Measurements from ENCODE around the gene EIF3K. TPM values are rescaled to one million over a fixed set of nuclear protein-coding genes. Genes with fewer than 3 reads are reported as not detected.
A peak's percentile ranks its signal among the peaks of the same experiment; 100 is the strongest.

The EIF3K gene
- total RNA-seq, 1 donor from 2014 or later, result 269 TPM

DNA sequence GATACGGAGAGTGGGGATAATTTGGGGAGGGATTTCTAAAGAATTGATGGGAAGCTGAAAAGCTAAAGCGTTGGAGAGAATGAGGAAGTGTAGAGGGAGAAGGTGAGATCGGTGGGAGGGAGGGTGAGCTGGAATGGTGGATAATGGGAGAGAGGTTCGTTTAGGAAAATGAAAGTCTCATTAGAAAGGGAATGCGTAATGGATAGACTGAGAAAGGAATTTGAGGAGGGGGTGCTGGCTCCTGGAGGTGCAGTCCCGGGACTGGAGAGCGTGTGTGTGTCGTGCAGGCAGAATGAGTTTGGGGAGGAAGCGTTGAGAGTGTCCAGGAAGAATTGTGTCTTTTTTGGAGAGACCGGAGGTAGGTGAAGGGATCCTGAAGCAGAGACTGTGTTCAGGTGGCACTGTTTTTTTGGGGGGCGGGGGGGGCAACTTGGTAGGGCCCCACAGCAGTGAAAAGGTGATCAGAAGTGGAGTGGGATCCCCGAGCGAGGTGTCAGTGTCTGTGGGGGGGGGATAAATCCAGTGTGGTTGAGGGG lies 29.8 kb downstream of the EIF3K start:
- DNase-seq (ENCODE audit: low read depth), result no peak

DNA sequence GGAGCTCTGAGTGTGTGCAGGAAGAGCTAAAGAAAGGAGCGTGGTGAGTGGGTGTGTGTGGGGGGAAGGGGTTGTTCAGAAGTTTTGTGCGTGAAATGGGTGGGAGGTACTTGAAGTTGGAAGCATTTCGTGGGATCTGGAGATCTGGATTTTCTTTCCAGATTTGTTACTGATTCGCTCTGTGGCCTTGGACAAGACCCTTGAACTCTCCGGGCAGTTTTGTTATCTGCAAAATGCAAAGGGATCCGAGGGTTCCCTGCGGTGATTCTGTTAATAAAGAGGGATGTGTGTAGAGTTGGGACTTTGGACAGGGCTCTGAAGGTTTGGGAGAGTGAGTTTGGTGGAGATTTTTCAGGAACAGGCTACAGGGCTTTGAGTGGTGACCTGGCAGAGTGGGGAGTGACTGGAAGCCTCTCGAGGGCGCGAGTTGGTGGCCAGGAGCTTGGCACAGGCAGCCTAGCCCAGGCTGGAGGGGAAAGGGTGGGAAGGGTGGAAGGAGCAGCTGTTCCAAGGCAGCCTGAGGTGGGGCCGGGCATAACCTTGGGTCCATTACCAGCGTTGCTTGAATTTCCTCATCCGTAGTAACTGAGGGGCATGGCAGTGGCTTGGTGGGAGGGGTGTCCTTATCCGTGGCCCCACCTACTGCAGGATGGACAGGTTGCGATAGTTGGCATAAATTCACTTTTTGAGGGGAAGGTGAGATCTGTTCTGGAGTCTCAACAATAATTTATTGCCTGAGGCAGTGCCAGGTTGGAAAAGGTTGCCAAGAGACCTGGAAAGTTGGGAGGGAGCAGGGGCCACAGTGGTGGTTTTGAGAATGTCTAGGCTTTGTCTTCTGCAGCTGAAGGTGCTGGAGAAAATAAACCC lies 30.6 kb downstream of the EIF3K start:
- DNase-seq (ENCODE audit: low read depth), result peak; percentile 89

DNA sequence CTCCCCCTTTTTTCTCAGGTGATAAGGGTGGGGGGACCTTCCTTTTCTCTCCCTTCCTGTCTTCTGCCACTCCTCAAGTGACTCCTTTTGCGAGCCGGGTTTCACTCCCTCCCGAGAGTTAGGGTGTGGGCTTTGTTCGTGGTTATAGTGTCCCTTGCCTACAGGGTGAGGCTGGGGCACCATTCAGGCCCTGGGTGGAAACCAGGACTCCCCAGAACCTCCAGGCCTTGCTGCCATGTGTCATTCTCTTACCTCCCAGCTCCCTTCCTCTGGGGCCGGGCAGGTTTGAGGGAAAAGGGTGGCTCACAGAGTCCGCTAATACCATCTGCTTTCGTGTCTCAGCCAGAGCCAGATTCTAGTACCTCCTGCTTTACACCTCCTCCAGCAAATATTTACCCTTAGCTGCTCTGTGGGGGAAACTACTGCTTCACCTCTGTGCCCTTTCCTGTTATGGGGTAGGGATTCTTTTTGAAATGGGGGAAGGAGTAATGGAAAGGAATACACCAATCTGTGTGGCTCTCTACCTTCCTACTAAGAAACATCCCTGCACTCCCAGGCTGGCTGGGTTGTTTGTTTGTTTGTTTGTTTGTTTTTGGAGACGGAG lies 31.3 kb downstream of the EIF3K start:
- peak; percentile 67 for DNase-seq (ENCODE audit: low read depth)

DNA sequence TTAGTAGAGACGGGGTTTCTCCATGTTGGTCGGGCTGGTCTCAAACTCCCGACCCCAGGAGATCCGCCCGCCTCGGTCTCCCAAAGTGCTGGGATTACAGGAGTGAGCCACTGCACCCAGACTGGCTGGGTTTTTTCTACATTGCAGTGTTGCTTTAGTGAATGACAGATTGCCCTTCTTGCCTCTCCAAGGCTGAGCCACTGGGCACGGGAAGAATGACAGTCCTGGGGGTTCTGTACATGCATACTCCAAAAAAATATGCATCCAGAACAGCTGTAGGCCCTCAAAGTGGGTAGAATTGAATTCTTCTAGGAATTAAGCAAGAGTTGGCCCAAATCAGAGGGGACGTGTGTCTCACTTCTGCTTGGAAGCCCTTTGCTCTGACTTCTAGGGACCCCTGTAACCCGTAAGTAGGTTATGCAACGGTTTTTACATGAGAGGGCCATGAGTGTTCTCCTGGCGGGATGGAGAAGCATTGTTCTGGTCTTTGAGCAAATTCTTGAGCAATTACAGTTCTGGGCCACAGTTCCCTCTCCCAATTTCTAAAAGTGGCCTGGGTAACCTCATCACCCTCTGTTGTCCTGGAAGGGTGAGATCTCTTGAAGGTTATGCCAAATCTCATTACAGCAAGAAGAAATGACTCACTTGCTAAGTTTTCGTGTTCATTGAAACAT lies 32.1 kb downstream of the EIF3K start:
- DNase-seq (ENCODE audit: low read depth), result peak; percentile 94

DNA sequence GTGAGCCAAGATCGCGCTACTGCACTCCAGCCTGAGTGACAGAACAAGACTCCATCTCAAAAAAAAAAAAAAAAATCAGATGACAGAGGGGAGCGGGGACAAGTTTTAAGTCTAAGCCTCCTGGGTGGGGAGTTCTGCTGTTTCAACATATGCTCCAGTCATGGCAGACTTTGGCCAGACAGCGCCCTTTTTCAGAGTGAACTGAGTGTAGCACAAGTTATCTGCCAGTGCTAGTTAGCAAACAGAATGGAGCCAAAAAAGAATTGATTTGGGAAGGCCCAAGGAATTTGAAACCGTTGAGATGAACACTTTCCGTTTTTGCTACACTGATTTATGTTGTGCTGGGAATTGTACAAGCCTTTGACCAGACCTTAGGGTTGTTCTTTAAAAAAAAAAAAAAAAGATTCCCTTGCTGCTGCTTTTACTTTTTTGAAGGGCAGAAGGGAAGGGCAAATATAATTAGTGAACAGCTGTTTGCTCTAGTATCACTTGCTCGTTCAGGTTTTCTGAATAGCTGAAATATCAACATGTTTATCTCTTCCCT lies 34.1 kb downstream of the EIF3K start:
- DNase-seq (ENCODE audit: low read depth), result peak; percentile 76

DNA sequence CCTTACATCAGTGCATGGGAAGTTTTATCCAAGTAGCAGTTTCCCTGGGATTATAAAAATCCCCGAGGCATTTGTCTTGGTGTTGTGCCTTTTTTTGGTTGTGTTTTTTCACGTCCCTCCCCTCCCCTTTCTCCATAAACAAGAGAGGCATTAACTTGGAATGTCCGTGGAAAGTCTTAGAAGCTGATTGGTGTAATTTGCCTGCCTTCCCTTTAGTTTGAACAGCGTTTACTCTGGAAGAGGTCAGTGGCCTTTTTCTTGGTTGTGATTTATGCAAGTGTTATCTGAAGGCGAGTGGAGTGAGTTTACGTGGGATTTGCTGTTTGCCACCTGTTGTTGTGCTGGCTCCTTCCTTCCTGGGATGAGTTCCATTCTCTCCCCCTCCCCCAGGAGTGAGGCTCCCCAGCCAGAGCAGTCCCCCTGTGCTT lies 35.7 kb downstream of the EIF3K start:
- peak; percentile 86 for DNase-seq (ENCODE audit: low read depth)

DNA sequence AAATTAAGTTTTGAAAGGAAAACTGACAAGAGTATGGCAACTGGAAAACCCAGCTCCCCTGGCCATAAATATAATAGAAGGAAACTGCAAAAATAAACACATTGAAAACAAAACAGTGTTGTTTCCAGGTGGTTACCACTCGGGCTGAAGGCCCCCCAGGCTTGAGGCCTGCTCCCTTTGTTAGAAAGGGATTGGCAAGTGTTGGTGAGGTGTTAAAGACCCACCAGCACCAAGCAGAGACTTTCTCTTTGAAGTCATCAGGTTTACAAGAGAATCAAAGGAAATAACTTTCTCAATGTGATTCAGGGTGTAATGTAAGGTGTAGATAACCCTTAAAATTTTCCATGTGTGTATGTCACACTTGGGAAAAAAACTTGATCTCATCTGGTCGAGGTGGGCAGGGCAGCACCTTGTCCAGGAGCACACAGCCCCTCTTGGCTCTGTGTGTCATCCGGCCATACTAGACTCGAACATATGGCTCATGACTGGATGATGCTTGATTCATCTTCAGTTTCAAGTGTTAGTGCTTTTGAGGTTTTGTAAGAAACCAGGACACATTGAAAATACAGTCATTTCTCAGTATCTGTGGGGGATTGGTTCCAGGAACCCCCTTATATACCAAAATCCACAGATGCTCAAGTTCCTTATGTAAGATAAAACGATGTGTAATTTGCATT lies 36.3 kb downstream of the EIF3K start:
- no peak for DNase-seq (ENCODE audit: low read depth)

DNA sequence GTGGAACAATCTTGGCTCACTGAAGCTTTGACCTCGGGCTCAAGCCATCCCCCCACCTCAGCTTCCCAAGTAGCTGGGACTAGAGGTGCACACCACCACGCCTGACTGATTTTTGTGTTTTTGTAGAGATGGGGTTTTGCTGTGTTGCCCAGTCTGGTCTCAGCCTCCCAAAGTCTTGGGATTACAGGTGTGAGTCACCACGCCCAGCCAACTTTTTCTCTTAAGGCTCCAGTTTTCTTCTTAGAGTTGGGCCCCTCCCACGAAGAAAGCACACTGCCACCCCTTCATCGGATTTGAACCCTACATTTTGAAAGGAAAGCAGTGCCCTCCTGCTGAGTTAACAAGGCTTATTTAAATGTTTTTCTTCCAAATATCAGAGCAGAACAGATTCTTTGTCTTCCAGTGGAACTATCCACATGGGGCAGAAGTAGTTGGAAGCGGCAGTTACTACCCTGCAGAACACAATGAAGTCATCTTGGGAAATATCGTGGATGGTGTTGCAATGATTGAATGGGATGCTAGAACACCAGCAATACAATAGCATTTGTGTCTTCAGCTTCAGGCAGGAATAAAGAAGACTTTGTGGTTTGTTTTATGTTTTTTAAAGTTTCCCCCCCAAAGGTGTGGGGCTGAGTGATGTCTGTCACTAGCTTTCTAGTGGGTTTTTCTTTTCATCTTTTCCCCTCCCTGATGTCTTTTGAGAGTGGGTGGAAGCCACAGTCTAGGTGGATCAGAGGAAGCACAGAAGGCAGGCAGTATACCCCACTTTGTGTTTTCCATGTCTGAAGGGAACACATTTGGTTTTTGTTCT lies 37.4 kb downstream of the EIF3K start:
- DNase-seq (ENCODE audit: low read depth), result no peak

DNA sequence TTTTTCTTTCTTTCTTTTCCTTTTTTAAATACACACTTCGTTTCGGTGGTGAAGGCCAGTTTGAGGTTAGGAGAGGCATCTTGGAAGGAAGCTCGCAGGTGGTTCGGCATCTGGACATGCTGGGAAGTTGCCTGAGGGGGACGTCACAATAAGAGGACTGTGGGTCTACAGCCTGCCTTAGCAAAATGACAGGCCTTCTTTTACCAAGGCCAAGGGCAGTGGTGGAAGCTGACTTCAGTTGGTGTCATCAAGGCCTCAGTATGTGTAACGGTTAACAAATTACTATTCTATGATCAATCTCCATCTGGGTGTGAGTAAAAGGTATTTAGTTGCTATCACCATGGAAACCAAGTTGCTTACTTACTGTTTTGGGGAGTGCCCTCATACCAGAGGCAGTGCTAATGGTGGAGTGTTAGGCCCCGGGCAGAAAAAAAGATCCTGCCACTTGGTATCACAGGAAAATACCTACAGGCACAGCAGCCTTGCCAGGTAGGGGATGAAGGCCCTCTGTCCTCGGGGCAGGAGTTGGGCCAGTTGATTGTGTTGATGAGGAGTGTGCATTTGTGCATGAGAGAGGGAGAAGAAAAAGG lies 38.7 kb downstream of the EIF3K start:
- DNase-seq (ENCODE audit: low read depth), result peak; percentile 69

DNA sequence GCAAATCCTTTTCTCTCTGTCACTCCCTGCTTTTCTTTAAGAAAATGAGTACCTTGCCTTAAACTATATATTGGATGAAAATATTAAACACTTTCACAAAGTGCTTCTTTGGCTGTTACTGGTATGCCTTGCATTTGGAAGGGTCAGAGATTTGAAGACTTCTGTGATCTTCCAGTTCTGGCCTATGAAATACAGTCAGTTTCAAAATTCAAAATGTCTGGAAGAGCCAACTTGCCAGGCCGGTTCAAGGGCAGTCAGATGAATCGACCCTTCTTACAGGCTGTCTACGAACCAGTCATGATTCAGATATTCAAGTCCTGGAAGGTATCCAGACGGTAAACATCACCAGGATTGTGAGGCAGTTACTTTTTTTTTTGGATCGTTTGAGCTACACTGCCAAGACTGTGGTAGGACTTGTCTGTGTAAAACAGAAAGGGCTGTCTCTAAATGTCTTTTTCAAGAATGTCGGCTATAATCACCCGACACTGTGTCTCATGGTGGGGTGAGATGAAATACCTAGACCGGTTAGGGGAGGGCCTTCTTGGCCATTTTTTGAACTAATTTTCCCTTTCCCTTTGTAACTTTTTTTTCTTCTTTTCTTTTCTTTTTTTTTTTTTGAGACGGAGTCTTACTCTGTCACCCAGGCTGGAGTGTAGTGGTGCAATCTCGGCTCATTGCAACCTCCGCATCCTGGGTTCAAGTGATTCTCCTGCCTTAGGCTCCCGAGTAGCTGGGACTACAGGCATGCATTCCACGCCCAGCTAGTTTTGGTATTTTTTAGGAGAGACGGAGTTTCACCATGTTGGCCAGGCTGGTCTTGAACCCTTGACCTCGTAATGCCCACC lies 39.7 kb downstream of the EIF3K start:
- DNase-seq (ENCODE audit: low read depth), result peak; percentile 97

DNA sequence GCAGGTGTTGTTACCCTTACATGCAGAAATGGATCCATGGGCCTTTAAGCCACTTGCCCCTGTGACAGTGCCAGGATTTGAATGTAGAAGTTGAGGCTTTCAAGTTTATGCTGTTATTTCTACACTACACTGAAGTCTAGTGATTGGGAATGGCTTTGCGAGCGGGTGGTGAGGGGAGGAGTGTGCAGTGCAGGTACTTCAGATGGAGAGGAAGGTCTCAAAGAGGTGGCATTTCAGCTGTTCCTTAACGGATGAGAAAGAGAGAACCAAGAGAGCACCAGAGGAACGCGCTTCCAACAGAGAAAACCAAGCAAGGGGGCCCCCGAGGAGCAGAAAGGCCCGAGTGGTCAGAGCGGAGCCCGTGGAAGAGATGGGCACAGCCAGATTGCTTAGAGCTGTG lies 41.7 kb downstream of the EIF3K start:
- no peak for DNase-seq (ENCODE audit: low read depth)

DNA sequence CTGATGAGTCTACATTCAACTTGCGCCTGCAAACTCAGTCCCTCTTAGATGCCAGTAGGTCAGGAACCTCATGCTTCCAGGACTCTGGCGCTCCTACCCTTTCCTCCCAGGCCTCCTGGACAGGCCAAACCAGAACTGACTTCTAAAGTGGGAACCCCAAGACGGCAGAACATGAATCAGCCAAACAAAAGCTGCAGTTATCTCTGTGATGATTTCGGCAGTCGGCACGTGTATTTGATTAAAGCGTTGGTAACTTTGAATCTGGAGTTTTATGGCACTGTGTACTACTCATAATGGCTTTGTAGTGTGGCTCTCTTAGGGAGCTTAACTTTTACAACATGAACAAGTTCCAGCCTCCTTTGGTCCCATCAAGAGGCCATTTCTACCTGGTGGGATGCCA lies 42.1 kb downstream of the EIF3K start:
- no peak for DNase-seq (ENCODE audit: low read depth)

DNA sequence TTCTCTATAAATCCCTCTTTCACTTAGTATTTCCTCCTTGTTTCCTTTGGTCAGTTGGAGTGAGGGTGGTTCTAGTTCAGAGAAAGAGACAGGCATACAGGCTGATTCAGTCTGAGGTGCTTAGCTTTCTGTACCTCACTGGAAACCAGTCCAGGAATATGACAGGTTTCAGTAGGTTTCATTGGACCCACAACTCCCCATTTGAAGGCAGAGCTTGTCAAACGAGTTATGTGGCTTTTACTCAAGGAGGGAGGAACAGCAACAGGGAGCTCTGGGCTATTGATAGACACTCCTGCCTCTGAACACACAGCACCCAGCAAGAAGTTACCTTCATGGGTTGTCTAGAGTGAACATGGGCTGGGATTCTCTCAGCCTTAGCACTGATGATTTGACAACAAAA lies 43.0 kb downstream of the EIF3K start:
- no peak for DNase-seq (ENCODE audit: low read depth)

DNA sequence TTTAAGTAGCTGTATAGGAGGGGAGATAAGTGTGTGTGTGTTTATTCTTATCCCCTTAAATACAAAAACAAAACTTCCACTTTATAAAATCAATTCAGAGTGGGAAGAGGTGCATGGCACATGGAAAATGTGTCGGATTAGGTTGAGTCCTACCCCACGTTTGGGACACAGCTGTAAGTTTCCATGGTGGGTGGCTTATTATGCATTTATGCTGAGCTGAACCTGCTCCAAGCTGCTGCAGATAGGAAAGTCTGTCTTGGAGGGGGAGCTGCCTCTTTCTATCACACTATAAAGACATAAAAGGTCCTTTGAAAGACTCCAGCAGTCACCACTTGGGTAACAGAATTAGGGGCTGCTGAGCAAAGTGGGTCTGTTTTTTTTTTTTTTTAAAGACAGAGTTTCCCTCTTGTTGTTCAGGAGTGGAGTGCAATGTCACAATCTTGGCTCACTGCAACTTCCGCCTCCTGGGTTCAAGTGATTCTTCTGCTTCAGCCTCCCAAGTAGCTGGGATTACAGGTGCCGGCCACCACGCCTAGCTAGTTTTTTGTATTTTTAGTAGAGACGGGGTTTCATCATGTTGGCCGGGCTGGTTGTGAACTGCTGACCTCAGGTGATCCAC lies 43.7 kb downstream of the EIF3K start:
- DNase-seq (ENCODE audit: low read depth), result no peak

DNA sequence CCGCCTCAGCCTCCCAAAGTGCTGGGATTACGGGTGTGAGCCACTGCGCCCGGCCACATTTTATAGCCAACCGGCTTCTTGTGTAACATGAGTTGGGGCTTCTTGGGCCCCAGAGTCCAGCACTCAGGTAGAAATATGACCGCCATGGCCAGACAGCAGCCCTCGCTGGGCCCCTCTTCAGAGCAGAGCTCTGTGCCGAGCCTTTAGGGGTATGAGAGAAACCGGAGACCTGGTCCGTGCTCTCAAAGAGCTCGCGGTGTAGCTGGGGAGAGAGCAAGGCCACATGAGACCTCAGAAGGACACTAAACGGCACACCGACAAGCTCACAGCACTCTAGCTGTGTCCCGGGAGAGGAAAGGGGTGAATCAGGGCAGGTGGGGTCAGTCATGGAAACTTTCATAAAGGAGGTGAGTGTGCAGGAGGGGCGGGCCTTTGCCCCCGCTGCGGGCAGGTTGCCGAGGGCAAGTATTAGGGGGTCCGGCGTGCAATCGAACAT lies 44.2 kb downstream of the EIF3K start:
- DNase-seq (ENCODE audit: low read depth), result no peak

DNA sequence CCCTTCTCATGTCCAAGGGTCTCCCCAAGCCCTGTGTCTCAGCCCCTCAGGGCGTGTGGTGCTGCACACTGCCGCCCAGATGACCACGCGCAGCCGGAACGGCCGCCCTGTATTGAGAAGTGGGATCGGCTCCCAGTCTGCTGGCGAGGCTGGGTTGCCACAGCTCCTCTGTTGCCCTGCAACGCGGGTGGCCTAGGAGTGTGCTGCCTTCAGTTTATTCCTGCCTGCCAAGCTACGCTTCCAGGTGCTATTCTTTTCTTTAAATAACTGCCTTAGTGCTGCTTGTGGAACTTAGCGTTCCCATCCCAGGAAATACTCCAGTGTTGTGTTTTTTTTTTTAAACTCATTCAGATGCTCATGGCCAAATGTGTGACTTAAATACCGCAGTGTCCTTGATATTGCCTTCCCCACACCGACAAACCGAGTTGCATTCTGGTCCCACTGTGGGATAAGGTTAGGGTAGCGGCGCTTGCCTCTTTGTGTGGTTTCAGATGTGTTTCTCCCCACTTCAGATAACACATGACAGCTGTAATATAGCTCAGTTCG lies 45.0 kb downstream of the EIF3K start:
- DNase-seq (ENCODE audit: low read depth), result no peak

DNA sequence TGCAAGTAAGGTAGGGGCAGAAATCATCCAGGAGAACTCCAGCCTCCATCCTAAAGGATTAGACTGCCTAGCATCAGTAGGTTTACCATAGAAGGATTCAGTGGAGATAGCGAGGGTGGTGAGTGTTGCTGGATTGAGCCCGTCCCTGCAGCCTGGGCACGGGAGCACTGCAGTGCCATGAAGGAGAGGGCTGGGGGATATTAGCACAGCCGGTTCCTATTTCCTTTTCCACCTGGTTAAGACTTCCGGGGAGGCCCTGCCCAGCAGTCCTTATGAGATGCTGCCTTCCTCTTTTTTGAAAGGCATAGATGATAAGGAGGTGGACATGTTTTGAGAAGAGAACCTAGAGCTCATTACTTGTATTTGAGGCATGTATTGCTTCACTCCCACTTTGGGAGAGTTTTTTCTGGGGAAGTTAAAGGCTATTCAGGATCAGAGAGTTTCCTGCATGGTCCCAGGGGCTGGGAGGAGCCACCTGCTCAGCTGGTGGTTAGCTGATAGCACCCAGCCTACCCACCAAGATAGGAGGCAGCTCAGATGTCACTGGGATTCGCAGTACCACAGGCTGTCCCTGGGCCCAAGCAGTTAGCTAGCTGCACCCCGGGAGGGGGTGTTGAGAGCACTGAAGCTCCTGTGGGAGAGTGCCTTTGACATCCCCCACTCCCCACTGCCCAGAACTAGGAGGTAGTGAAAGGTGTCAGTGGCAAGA lies 45.7 kb downstream of the EIF3K start:
- DNase-seq (ENCODE audit: low read depth), result peak; percentile 84

All from myocyte (in vitro differentiated cells).